Measurements from ENCODE around the gene GALNT7.

DNA sequence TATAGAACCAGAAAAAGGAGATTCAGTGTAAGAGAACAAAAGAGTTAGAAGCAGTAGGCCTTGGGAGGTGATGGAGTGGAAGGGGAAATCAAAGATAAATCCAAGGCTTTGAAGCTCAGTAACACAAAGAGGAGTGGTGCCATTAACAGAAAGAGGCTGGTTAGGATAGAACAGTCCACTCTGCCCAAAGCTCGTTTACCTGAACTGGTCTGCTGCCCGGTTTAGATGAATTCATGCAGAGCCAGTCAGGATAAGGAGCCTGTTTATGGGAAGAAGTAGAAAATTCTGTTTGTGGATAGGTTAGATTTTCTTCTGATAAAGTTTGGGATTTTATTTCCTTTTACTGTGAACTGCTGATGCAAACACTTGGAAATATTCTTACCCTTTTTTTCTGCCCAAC is 85.0 kb downstream of the GALNT7 start:
- TF ChIP-seq POLR2A (IDR thresholded peaks at IDR 0.05): no peak
- TF ChIP-seq, protein P1, sequence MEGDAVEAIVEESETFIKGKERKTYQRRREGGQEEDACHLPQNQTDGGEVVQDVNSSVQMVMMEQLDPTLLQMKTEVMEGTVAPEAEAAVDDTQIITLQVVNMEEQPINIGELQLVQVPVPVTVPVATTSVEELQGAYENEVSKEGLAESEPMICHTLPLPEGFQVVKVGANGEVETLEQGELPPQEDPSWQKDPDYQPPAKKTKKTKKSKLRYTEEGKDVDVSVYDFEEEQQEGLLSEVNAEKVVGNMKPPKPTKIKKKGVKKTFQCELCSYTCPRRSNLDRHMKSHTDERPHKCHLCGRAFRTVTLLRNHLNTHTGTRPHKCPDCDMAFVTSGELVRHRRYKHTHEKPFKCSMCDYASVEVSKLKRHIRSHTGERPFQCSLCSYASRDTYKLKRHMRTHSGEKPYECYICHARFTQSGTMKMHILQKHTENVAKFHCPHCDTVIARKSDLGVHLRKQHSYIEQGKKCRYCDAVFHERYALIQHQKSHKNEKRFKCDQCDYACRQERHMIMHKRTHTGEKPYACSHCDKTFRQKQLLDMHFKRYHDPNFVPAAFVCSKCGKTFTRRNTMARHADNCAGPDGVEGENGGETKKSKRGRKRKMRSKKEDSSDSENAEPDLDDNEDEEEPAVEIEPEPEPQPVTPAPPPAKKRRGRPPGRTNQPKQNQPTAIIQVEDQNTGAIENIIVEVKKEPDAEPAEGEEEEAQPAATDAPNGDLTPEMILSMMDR (IDR thresholded peaks at IDR 0.05): no peak

All from tibial nerve (tissue), 3 donors.